CD4-positive, alpha-beta T cell (primary cell): ENCODE data around the gene USP14. TPM values are rescaled to one million over a fixed set of nuclear protein-coding genes. Genes with fewer than 3 reads are reported as not detected.
"Not testable (repeated sequence)": the region's sequence is repeated elsewhere in the genome, so short reads cannot be mapped to it uniquely, and the experiment has no call there.

Source experiments
- ATAC-seq: fragments of 200-7000 bp; cut with Tn5 transposase; one replicate; pipeline ENCODE4 v1.10.0; 2022; ENCODE audit warnings: mild to moderate bottlenecking; ENCODE audit not compliant: poor library complexity
- CTCF ChIA-PET: fragments of 350-600 bp; sonication (Branson Sonifier 250); formaldehyde crosslinking; loops from one replicate; lab custom pipeline; 2021; ENCODE audit warnings: antibody characterized with exemption, inconsistent platforms; lab: Charles Lee
- POLR2A ChIA-PET: fragments of 350-600 bp; sonication (Branson Sonifier 250); formaldehyde crosslinking; loops from one replicate; lab custom pipeline; 2021; ENCODE audit warnings: antibody characterized with exemption, inconsistent platforms; lab: Charles Lee
- DNase-seq, 14 experiments: peaks; one replicate each; pipeline ENCODE4 v3.0.0-alpha.2; 2013 to 2020; ENCODE audit warnings: mixed read lengths in 2 of 14
- H3K27ac ChIP-seq, 2 donors: one replicate each; pipeline versions ENCODE4 v1.5.1 to v1.7.0; 2013; ENCODE audit warnings: low read length in 2 of 2, low read depth in 1 of 2, mild to moderate bottlenecking in 1 of 2
- H3K27me3 ChIP-seq, 2 experiments: 1 replicate in 1 of 2; 2 replicates in 1 of 2; pipeline versions ENCODE4 v1.6.1 to v1.7.0; 2013; ENCODE audit warnings: low read length in 2 of 2, control low read depth in 1 of 2, mild to moderate bottlenecking in 1 of 2, moderate library complexity in 1 of 2; ENCODE audit not compliant: insufficient read depth in 2 of 2, control insufficient read depth in 1 of 2
- H3K36me3 ChIP-seq: one replicate; pipeline ENCODE4 v1.6.1; 2013; ENCODE audit warnings: low read length, control low read depth; ENCODE audit not compliant: insufficient read depth
- H3K4me1 ChIP-seq: one replicate; pipeline ENCODE4 v1.6.1; 2013; ENCODE audit warnings: low read length, control low read depth; ENCODE audit not compliant: insufficient read depth
- H3K4me3 ChIP-seq: one replicate; pipeline ENCODE4 v1.5.1; 2013; ENCODE audit warnings: mild to moderate bottlenecking, low read length, moderate library complexity
- H3K9me3 ChIP-seq, 2 experiments: 1 replicate in 1 of 2; 2 replicates in 1 of 2; pipeline versions ENCODE4 v1.6.1 to v1.7.0; 2013; ENCODE audit warnings: low read length in 2 of 2, mild to moderate bottlenecking in 2 of 2, control low read depth in 1 of 2, moderate library complexity in 1 of 2; ENCODE audit not compliant: control insufficient read depth in 1 of 2, insufficient read depth in 1 of 2
- H3K27ac Mint-ChIP-seq: one replicate; pipeline ENCODE4 v1.8.0; 2020; ENCODE audit warnings: mixed read lengths
- H3K27me3 Mint-ChIP-seq: one replicate; pipeline ENCODE4 v1.8.0; 2021; ENCODE audit warnings: mixed read lengths
- H3K36me3 Mint-ChIP-seq: one replicate; pipeline ENCODE4 v1.8.0; 2021; ENCODE audit warnings: low read depth, mixed read lengths
- H3K4me1 Mint-ChIP-seq: one replicate; pipeline ENCODE4 v1.8.0; 2021; ENCODE audit warnings: low read depth, mixed read lengths
- H3K4me3 Mint-ChIP-seq: one replicate; pipeline ENCODE4 v1.8.0; 2020; ENCODE audit warnings: mild to moderate bottlenecking, mixed read lengths
- H3K9me3 Mint-ChIP-seq: one replicate; pipeline ENCODE4 v1.8.0; 2020; ENCODE audit warnings: mixed read lengths
- CTCF ChIP-seq: fragments of 200-600 bp; IDR thresholded peaks from one replicate; pipeline ENCODE4 v1.8.0; 2022; ENCODE audit warnings: antibody characterized with exemption, mild to moderate bottlenecking
- intact Hi-C, 2 experiments: fragments of 100-400 bp; cut with DNase I in 1 of 2; cut with micrococcal nuclease in 1 of 2; formaldehyde crosslinking; loops; one replicate each; pipeline versions ENCODE4 v1.15.1 to v1.9.0; 2023 to 2025; cut with DNase I, micrococcal nuclease
- total RNA-seq, 174 experiments: library from RNA in 2 of 174; stranded (reverse) in 2 of 174; gene quantifications; one replicate each; pipeline ENCODE4 v1.2.3 and lab custom pipeline; 2021 to 2026

The USP14 gene
- total RNA-seq, 2 experiments from 2014 or later = 51.3 to 56.2 TPM

GRCh38 chr18:140670-141266, 17.6 kb upstream of the USP14 start:
- no peaks in the 10 kb centered on the region for H3K36me3 ChIP-seq
- DNase-seq = no peak
- ATAC-seq = no peak
- H3K9me3 ChIP-seq = no peaks in the 10 kb centered on the region
- H3K4me3 Mint-ChIP-seq = no peak overlapping the region
- H3K36me3 Mint-ChIP-seq = no peaks in the 10 kb centered on the region
- CTCF ChIA-PET = no interaction called here
- H3K9me3 Mint-ChIP-seq = no peaks in the 10 kb centered on the region
- no peak overlapping the region for H3K27ac ChIP-seq
- POLR2A ChIA-PET = no interaction called here
- no peak for TF ChIP-seq CTCF
- H3K4me1 ChIP-seq = peaks cover 7% of the 10 kb centered on the region
- H3K4me3 ChIP-seq = no peak overlapping the region
- no peaks in the 10 kb centered on the region for H3K4me1 Mint-ChIP-seq
- H3K27me3 ChIP-seq = peaks cover 0 to 2% of the 10 kb centered on the region in 2 experiments
- H3K27me3 Mint-ChIP-seq = no peaks in the 10 kb centered on the region
- no peak overlapping the region for H3K27ac Mint-ChIP-seq
- intact Hi-C loops = no loop called here

DNA sequence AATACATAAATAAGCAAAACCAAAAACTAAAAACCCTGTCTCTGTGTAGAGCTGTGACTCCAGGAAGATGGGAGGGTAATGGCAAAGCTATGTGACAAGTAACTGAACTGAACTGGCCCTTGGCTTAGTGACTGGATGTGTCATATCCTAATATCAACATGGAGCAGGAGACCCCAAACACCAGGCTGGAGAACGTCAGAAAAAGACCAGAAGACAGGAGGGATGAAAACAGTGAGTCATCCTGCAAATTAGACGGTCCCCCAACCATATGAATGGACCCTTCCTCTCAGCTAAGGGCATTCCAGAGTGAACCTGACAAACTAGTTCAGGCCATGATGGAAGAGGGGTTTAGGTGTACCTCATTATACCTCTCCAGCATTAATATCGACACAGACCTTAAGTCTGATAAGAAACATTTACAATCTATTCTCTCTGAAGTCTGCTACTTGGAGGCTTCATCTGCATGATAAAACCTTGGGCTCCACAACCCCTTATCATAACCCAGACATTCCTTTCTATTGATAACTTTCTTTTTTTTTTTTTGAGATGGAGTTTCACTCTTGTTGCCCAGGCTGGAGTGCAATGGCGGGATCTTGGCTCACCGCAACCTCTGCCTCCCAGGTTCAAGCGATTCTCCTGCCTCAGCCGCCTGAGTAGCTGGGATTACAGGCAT, 15.6 kb upstream of the USP14 start:
- H3K27me3 Mint-ChIP-seq, POLR2A ChIA-PET, H3K27me3 ChIP-seq, H3K9me3 Mint-ChIP-seq, H3K27ac Mint-ChIP-seq, H3K4me1 Mint-ChIP-seq, H3K4me3 Mint-ChIP-seq, H3K4me3 ChIP-seq, ATAC-seq, H3K4me1 ChIP-seq, H3K27ac ChIP-seq, H3K36me3 ChIP-seq, H3K36me3 Mint-ChIP-seq, H3K9me3 ChIP-seq, intact Hi-C loops, CTCF ChIA-PET, DNase-seq: not testable (repeated sequence)

DNA sequence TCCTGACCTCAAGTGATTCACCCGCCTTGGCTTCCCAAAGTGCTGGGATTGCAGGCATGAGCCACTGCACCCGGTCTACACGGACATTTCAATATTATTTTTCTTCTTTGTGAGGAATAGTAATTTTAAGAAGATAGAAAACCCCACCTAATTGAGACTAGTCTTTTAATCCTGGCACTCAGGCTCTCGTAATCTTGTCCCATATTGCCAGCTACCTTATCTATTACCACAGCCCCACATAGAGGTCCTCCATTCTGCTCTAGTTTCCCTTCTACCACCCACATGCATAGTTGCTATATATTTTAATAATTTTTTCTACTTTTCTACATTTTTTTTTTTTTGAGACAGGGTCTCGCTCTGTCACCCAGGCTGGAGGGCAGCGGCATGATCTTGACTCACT, 9.5 kb upstream of the USP14 start:
- Mint-ChIP-seq H3K27me3 (peaks cover 18% of the 10 kb centered on the region), H3K36me3 (no peaks in the 10 kb centered on the region), H3K9me3 (no peaks in the 10 kb centered on the region), H3K27ac (no peak overlapping the region), H3K4me3 (no peak overlapping the region), H3K4me1 (no peaks in the 10 kb centered on the region)
- Histone ChIP-seq H3K4me3 (no peak overlapping the region), H3K36me3 (no peaks in the 10 kb centered on the region), H3K9me3 (no peaks in the 10 kb centered on the region), H3K4me1 (no peaks in the 10 kb centered on the region), H3K27ac (no peak overlapping the region), H3K27me3 (peaks cover 0 to 2% of the 10 kb centered on the region in 2 experiments)
- intact Hi-C loops = no loop called here
- ATAC-seq (no peak), DNase-seq (no peak)
- POLR2A ChIA-PET = no interaction called here
- CTCF ChIA-PET = no interaction called here
- TF ChIP-seq CTCF = no peak
